Testis (tissue), 3 donors: ENCODE results near the gene IL22. TPM values are rescaled to one million over a fixed set of nuclear protein-coding genes. Genes with fewer than 3 reads are reported as not detected.

Experiments
- DNase-seq: peaks from one replicate; pipeline ENCODE4 v3.0.0-alpha.2; 2019
- H3K27ac ChIP-seq, 2 donors: fragments of 200-600 bp; sonication (generic); one replicate each; pipeline ENCODE4 v1.5.1; 2019
- H3K27me3 ChIP-seq: fragments of 200-600 bp; sonication (generic); one replicate; pipeline ENCODE4 v1.5.1; 2019
- H3K36me3 ChIP-seq: fragments of 200-600 bp; sonication (generic); one replicate; pipeline ENCODE4 v1.5.1; 2017; ENCODE audit warnings: low read depth; ENCODE audit errors: missing control alignments
- H3K4me1 ChIP-seq: fragments of 200-600 bp; sonication (generic); one replicate; pipeline ENCODE4 v1.5.1; 2019
- H3K4me3 ChIP-seq, 2 donors: fragments of 200-600 bp; sonication (generic); one replicate each; pipeline ENCODE4 v1.5.1; 2017 to 2019
- H3K9me3 ChIP-seq: fragments of 200-600 bp; sonication (generic); one replicate; pipeline ENCODE4 v1.5.1; 2017
- CTCF ChIP-seq, 3 experiments: fragments of 450-650 bp in 2 of 3; fragments of 200-600 bp in 1 of 3; sonication (generic) in 1 of 3; IDR thresholded peaks; one replicate each; pipeline ENCODE4 v1.5.1; 2016 to 2019; ENCODE audit warnings: antibody characterized with exemption in 3 of 3, mild to moderate bottlenecking in 2 of 3, moderate library complexity in 1 of 3
- POLR2A ChIP-seq: fragments of 450-650 bp; IDR thresholded peaks from one replicate; pipeline ENCODE4 v1.6.1; 2017; ENCODE audit warnings: antibody characterized with exemption, mild to moderate bottlenecking, moderate library complexity
- WGBS, 2 donors: methylation state at CpG; one replicate each; pipeline ENCODE4 v1.1.5; 2018; 5-methylcytosine and 5-hydroxymethylcytosine counted together
- intact Hi-C: fragments of 100-400 bp; cut with DNase I; formaldehyde crosslinking; loops from one replicate; pipeline ENCODE4 v1.15.1; 2023; ENCODE audit warnings: low total_unique reads
- polyA plus RNA-seq: library from polyadenylated mRNA; stranded (reverse); fragments of 350-450 nt; fragmentation: Illumina TruSeq; extraction: RNeasy Lipid Tissue Mini Kit (QIAGEN cat#74804); gene quantifications from one replicate; pipeline ENCODE4 v1.2.3, GENCODE V29; 2014; ENCODE audit warnings: low read depth, low replicate concordance; ENCODE audit not compliant: insufficient read depth
- total RNA-seq, 2 donors: library from RNA; depleted of rRNA; stranded (reverse); fragments of >200 nt; gene quantifications; one replicate each; pipeline ENCODE4 v1.2.3, GENCODE V29; 2016

IL22 gene
- total and polyA plus RNA-seq, 3 donors from 2014 or later = not detected

DNA sequence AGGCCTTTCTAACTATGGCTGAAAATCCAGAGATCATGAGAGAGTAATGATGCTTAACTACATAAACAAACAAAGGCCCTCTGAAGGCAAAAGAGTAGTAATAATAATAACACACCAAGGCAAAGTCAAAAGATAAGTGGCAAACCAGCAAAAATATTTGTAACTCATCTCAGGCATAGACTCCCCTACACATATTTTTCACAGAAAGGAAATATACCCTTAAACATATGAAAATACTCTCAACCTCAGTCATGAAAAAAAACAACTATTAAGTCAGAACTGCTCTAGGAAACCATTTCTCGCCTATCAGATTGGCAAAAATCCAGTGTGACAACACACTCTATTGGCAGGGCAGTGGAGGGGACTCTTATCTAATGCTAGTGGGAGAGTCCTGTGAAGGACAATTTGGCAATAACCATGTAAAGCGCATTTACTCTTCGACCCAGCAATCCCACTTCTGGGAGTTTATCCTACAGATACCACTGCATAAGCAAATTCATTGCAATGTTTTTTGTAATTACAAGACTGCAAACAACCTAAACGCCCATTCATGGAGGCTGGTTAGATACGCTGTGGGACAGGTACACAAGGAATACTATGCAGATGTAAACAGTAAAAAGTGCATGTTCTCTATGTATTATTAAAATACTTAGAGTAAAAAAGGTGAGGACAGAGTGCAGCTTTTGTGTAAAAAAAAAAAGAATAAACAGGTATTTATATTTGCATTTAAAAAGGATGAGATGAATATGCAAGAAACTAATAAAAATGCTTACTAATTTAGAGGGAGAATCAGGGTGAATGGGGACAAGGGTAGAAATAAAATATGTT, 26.0 kb upstream of the IL22 start:
- DNase-seq = no peak
- Histone ChIP-seq H3K36me3 (no peaks in the 10 kb centered on the region), H3K9me3 (no peaks in the 10 kb centered on the region), H3K27ac (no peak overlapping the region), H3K4me3 (no peak overlapping the region), H3K27me3 (no peaks in the 10 kb centered on the region), H3K4me1 (peaks cover 3% of the 10 kb centered on the region)
- intact Hi-C loops = no loop called here
- 63 to 70% methylated on average over 5 of the region's 5 CpGs for WGBS, 2 donors
- no peak for TF ChIP-seq POLR2A
- TF ChIP-seq CTCF (IDR thresholded peaks at IDR 0.05) = no peak

- no peak overlapping the region for H3K4me3 ChIP-seq
- H3K36me3 ChIP-seq = no peaks in the 10 kb centered on the region
- TF ChIP-seq POLR2A (no peak), CTCF (IDR thresholded peaks at IDR 0.05) (no peak)
- intact Hi-C loops = no loop called here
- H3K27me3 ChIP-seq = no peaks in the 10 kb centered on the region
- peaks cover 3% of the 10 kb centered on the region for H3K4me1 ChIP-seq
- H3K27ac ChIP-seq = no peak overlapping the region
- 92 to 94% methylated on average over 6 of the region's 6 CpGs for WGBS, 2 donors
- no peaks in the 10 kb centered on the region for H3K9me3 ChIP-seq
- no peak for DNase-seq
Observed at GRCh38 chr12:68276402-68276930, 23.1 kb upstream of the IL22 start.

DNA sequence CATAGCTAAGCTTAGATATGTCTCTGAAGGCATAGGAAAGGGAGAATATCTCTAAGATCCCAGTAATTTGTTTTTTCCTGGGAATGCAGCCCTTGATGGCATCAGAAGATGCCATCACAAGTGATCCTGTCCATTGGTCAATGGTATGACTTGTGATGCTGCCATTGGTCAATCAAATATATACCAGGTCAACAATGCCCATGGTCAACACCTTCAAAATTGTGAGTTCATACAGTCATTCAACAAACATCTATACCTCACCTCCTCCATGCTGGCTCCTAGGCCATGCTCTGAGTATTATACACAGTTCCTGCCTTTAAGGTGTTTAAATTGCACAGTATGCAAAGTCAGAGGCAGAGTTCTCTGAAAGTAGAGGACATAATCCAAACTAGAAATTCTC, 19.3 kb upstream of the IL22 start:
- TF ChIP-seq POLR2A = no peak
- no peak for TF ChIP-seq CTCF (IDR thresholded peaks at IDR 0.05)
- Histone ChIP-seq H3K36me3 (no peaks in the 10 kb centered on the region), H3K9me3 (no peaks in the 10 kb centered on the region), H3K27me3 (no peaks in the 10 kb centered on the region), H3K4me1 (no peaks in the 10 kb centered on the region), H3K4me3 (no peak overlapping the region), H3K27ac (no peak overlapping the region)
- no peak for DNase-seq
- intact Hi-C loops = no loop called here

- DNase-seq = no peak
- TF ChIP-seq CTCF (IDR thresholded peaks at IDR 0.05) (no peak), POLR2A (no peak)
- H3K27me3 ChIP-seq = no peaks in the 10 kb centered on the region
- no peak overlapping the region for H3K27ac ChIP-seq
- no peaks in the 10 kb centered on the region for H3K36me3 ChIP-seq
- H3K4me3 ChIP-seq = no peak overlapping the region
- 67 to 77% methylated on average over 8 of the region's 8 CpGs for WGBS, 2 donors
- intact Hi-C loops = no loop called here
- H3K9me3 ChIP-seq = no peaks in the 10 kb centered on the region
- H3K4me1 ChIP-seq = no peaks in the 10 kb centered on the region
Observed at GRCh38 chr12:68271346-68271745, 17.9 kb upstream of the IL22 start.

GRCh38 chr12:68270358-68270757, 17.0 kb upstream of the IL22 start:
- 85 to 87% methylated on average over 3 of the region's 3 CpGs for WGBS, 2 donors

More at GRCh38 chr12:68270358-68270757, 17.0 kb upstream of the IL22 start:
- no peaks in the 10 kb centered on the region for H3K4me1 ChIP-seq
- TF ChIP-seq CTCF (IDR thresholded peaks at IDR 0.05) (no peak), POLR2A (no peak)
- DNase-seq = no peak
- H3K27ac ChIP-seq = no peak overlapping the region
- no peaks in the 10 kb centered on the region for H3K9me3 ChIP-seq
- H3K27me3 ChIP-seq = no peaks in the 10 kb centered on the region
- H3K4me3 ChIP-seq = no peak overlapping the region
- intact Hi-C loops = no loop called here
- H3K36me3 ChIP-seq = no peaks in the 10 kb centered on the region
